NB4 (cell line): ENCODE data around the gene YIPF3.
"Not testable (repeated sequence)": the region's sequence is repeated elsewhere in the genome, so short reads cannot be mapped to it uniquely, and the experiment has no call there.

Experiments used
- DNase-seq: peaks from one replicate; pipeline ENCODE4 v3.0.0; 2010; ENCODE audit warnings: low read depth
- H3K4me3 ChIP-seq: one replicate; pipeline ENCODE4 v1.5.1; 2011; ENCODE audit warnings: mild to moderate bottlenecking, low read depth, low read length, moderate library complexity
- CTCF ChIP-seq: IDR thresholded peaks from one replicate; pipeline ENCODE4 v1.5.1; 2012; ENCODE audit warnings: low read depth, low read length
- MAX ChIP-seq: IDR thresholded peaks from 2 replicates; pipeline ENCODE4 v1.6.1; 2011; ENCODE audit warnings: low read depth, low read length
- MYC ChIP-seq: IDR thresholded peaks from 2 replicates; pipeline ENCODE4 v1.6.1; 2011; ENCODE audit warnings: low read depth, low read length
- POLR2A ChIP-seq: IDR thresholded peaks from 2 replicates; pipeline ENCODE4 v1.6.1; 2011; ENCODE audit warnings: mild to moderate bottlenecking; ENCODE audit not compliant: insufficient read length; ENCODE audit errors: extremely low read depth

Gene YIPF3

GRCh38 chr6:43469947-43470346 lies 46.8 kb downstream of the YIPF3 start:
- DNase-seq: no peak
- H3K4me3 ChIP-seq: no peak overlapping the region
- TF ChIP-seq MYC: no peak
- TF ChIP-seq POLR2A: no peak
- TF ChIP-seq CTCF: no peak
- TF ChIP-seq MAX: no peak

GRCh38 chr6:43468748-43469681 lies 47.7 kb downstream of the YIPF3 start:
- no peak overlapping the region for H3K4me3 ChIP-seq
- no peak for DNase-seq
- no peak for TF ChIP-seq MYC
- no peak for TF ChIP-seq CTCF
- TF ChIP-seq MAX: no peak
- no peak for TF ChIP-seq POLR2A

GRCh38 chr6:43468240-43468639 lies 48.5 kb downstream of the YIPF3 start:
- no peak for DNase-seq
- TF ChIP-seq MAX (no peak), CTCF (no peak), POLR2A (no peak), MYC (no peak)
- H3K4me3 ChIP-seq: no peak overlapping the region

- no peak for DNase-seq
- TF ChIP-seq MAX: no peak
- no peak for TF ChIP-seq MYC
- no peak for TF ChIP-seq CTCF
- TF ChIP-seq POLR2A: no peak
These were observed 49.0 kb downstream of the YIPF3 start for GRCh38 chr6:43467752-43468151.

GRCh38 chr6:43467265-43467664 lies 49.5 kb downstream of the YIPF3 start:
- DNase-seq, H3K4me3 ChIP-seq: not testable (repeated sequence)

More at GRCh38 chr6:43467752-43468151, 49.0 kb downstream of the YIPF3 start:
- no peak overlapping the region for H3K4me3 ChIP-seq

GRCh38 chr6:43465948-43466347 lies 50.8 kb downstream of the YIPF3 start:
- DNase-seq: peak; percentile 52
- TF ChIP-seq MAX (no peak), CTCF (no peak), POLR2A (no peak), MYC (no peak)
- no peak overlapping the region for H3K4me3 ChIP-seq
